SIG-M5 (cell line): ENCODE results near the gene RPAP2.

Experiments used
- DNase-seq: peaks from one replicate; lab custom pipeline; 2025; lab: John Stamatoyannopoulos, UW

RPAP2 gene

DNA sequence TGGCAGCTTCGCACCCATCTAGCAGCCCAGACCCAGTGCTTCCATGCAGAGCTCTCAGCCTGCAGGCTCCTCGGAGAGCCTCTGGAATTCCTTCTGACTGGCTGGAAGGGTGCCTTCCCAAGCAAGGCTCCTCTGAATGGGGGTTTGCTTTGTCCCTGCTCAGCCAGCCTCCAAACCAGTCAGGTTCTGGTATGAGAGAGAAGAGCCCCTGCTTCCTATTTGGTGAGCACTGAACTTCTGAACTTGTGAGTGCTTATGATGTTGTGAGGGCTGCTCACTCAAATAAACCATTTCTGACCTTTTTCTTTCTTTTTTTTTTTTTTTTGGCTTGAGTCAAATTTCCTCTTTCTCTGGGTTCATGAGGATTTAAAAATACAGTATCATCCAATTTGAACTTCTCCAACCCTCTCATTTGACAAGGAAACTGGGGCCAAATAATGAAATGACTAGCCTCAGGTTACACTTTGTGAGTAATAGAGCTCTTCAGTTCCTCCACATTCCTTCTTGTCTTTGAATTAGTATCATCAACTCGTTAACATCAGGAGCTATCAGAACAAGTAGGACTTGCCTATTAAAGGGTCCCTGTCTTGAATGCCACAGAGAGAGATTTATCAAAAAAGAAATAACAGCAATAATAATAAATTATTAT is 148.3 kb downstream of the RPAP2 start:
- no peak for DNase-seq

DNA sequence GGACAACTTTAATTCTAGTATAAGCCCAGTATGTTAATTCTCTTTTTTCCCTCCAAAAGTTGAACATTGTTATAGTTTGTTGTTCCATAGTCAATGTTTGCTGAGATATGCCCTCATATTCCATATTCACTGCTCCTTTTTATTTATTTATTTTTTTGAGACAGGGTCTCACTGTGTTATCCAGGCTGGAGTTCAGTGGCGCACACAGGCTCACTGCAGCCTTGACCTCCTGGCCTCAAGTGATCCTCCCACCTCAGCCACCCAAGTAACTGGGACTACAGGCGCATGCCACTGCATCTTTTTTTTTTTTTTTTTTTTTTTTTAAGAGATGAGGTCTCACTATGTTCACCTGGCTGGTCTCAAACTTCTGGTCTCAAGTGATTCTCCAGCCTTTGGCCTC is 149.1 kb downstream of the RPAP2 start:
- DNase-seq: no peak
